CD1c-positive myeloid dendritic cell (primary cell): ENCODE data around the gene STIM1.
A peak's percentile ranks its signal among the peaks of the same experiment; 100 is the strongest.

Experiments
- DNase-seq: peaks from one replicate; pipeline ENCODE4 v3.0.0-alpha.2; 2016; ENCODE audit errors: extremely low spot score

The STIM1 gene

GRCh38 chr11:4068962-4069361 lies 213.5 kb downstream of the STIM1 start:
- DNase-seq, result peak; percentile 48

- DNase-seq, result no peak
Observed at GRCh38 chr11:4071325-4071724, 215.9 kb downstream of the STIM1 start.

GRCh38 chr11:4071914-4072313 lies 216.4 kb downstream of the STIM1 start:
- no peak for DNase-seq

- peak; percentile 83 for DNase-seq
Observed at GRCh38 chr11:4072668-4073285, 217.3 kb downstream of the STIM1 start.

- no peak for DNase-seq
Observed at GRCh38 chr11:4074266-4074665, 218.8 kb downstream of the STIM1 start.

GRCh38 chr11:4076774-4077173 lies 221.3 kb downstream of the STIM1 start:
- DNase-seq, result no peak

- DNase-seq, result no peak
Observed at GRCh38 chr11:4083198-4083597, 227.7 kb downstream of the STIM1 start.

- DNase-seq, result no peak
Observed at GRCh38 chr11:4084406-4085125, 229.1 kb downstream of the STIM1 start.

- peak; percentile 51 for DNase-seq
Observed at GRCh38 chr11:4085575-4085974, 230.1 kb downstream of the STIM1 start.

- DNase-seq, result no peak
Observed at GRCh38 chr11:4086575-4087353, 231.3 kb downstream of the STIM1 start.

GRCh38 chr11:4087551-4087950 lies 232.1 kb downstream of the STIM1 start:
- DNase-seq, result no peak

GRCh38 chr11:4090258-4090657 lies 234.8 kb downstream of the STIM1 start:
- DNase-seq, result no peak

GRCh38 chr11:4092026-4092425 lies 236.6 kb downstream of the STIM1 start:
- peak; percentile 58 for DNase-seq

GRCh38 chr11:4093519-4094347 lies 238.3 kb downstream of the STIM1 start:
- no peak for DNase-seq

- peak; percentile 97 for DNase-seq
Observed at GRCh38 chr11:4094348-4095291, 239.2 kb downstream of the STIM1 start, which contains the start of gene RRM1. TSS of gene RRM1 (plus strand) at chr11:4094799. CDS start at chr11:4095013, 214 bp downstream.

- DNase-seq, result no peak
Observed at GRCh38 chr11:4095509-4096230, 240.2 kb downstream of the STIM1 start.

- no peak for DNase-seq
Observed at GRCh38 chr11:4098026-4098621, 242.7 kb downstream of the STIM1 start.

GRCh38 chr11:4102711-4103110 lies 247.2 kb downstream of the STIM1 start:
- no peak for DNase-seq

- DNase-seq, result no peak
Observed at GRCh38 chr11:4103269-4103668, 247.8 kb downstream of the STIM1 start.

- no peak for DNase-seq
Observed at GRCh38 chr11:4105916-4106315, 250.5 kb downstream of the STIM1 start.
